Activated CD4-positive, alpha-beta T cell treated with anti-CD3 and anti-CD28 coated beads, Interleukin-2, Interleukin-6, amounts not matched to agents 100 ng/mL and 50 ng/mL, durations not matched to agents 16 hours and 8 hours (primary cell): ENCODE results near the gene TPSAB1.
"Not testable (repeated sequence)": the region's sequence is repeated elsewhere in the genome, so short reads cannot be mapped to it uniquely, and the experiment has no call there.

ENCODE experiments used
- DNase-seq: peaks from one replicate; pipeline ENCODE4 v3.0.0-alpha.2; 2020

The TPSAB1 gene

GRCh38 chr16:1253701-1254364 lies 13.3 kb downstream of the TPSAB1 start:
- not testable (repeated sequence) for DNase-seq

GRCh38 chr16:1254821-1255220 lies 14.3 kb downstream of the TPSAB1 start:
- not testable (repeated sequence) for DNase-seq

GRCh38 chr16:1255276-1256122 lies 15.0 kb downstream of the TPSAB1 start, which contains the start of gene TPSD1:
TPSD1 (plus strand) TSS chr16:1256069; CDS start chr16:1256281, 212 bp downstream.
- DNase-seq, result not testable (repeated sequence)

- not testable (repeated sequence) for DNase-seq
Observed at GRCh38 chr16:1256296-1256873, 15.9 kb downstream of the TPSAB1 start.

- no peak for DNase-seq
Observed at GRCh38 chr16:1256874-1257322, 16.4 kb downstream of the TPSAB1 start.

- DNase-seq, result no peak
Observed at GRCh38 chr16:1257561-1258224, 17.2 kb downstream of the TPSAB1 start.

- DNase-seq, result no peak
Observed at GRCh38 chr16:1258225-1258600, 17.7 kb downstream of the TPSAB1 start.

- no peak for DNase-seq
Observed at GRCh38 chr16:1258906-1259759, 18.6 kb downstream of the TPSAB1 start.

- no peak for DNase-seq
Observed at GRCh38 chr16:1259760-1260068, 19.2 kb downstream of the TPSAB1 start.

GRCh38 chr16:1260101-1260680 lies 19.7 kb downstream of the TPSAB1 start:
- no peak for DNase-seq

- no peak for DNase-seq
Observed at GRCh38 chr16:1261131-1261892, 20.8 kb downstream of the TPSAB1 start.

GRCh38 chr16:1262210-1262845 lies 21.8 kb downstream of the TPSAB1 start:
- no peak for DNase-seq

- no peak for DNase-seq
Observed at GRCh38 chr16:1262846-1263221, 22.3 kb downstream of the TPSAB1 start.

- DNase-seq, result no peak
Observed at GRCh38 chr16:1263591-1264344, 23.3 kb downstream of the TPSAB1 start.

GRCh38 chr16:1264345-1265089 lies 24.0 kb downstream of the TPSAB1 start:
- DNase-seq, result no peak

- no peak for DNase-seq
Observed at GRCh38 chr16:1265090-1265630, 24.7 kb downstream of the TPSAB1 start.

GRCh38 chr16:1265826-1266225 lies 25.3 kb downstream of the TPSAB1 start:
- DNase-seq, result no peak

GRCh38 chr16:1269418-1269817 lies 28.9 kb downstream of the TPSAB1 start:
- DNase-seq, result not testable (repeated sequence)

GRCh38 chr16:1271380-1271723 lies 30.8 kb downstream of the TPSAB1 start:
- DNase-seq, result no peak
